CD4-positive, CD25-positive, alpha-beta regulatory T cell (primary cell): ENCODE measurements around the gene FBXO45. TPM values are rescaled to one million over a fixed set of nuclear protein-coding genes. Genes with fewer than 3 reads are reported as not detected.
"Not testable (repeated sequence)": the region's sequence is repeated elsewhere in the genome, so short reads cannot be mapped to it uniquely, and the experiment has no call there.

Source experiments
- ATAC-seq, 2 donors: fragments of 150-1000 bp; cut with Tn5 transposase; one replicate each; pipeline ENCODE4 v1.10.0; 2021; ENCODE audit warnings: low read depth in 2 of 2, moderate number of reproducible peaks in 2 of 2, moderate library complexity in 1 of 2
- DNase-seq, 3 donors: peaks; one replicate each; pipeline versions ENCODE4 v3.0.0 to v3.0.0-alpha.2; 2012 to 2022; ENCODE audit warnings: mixed read lengths in 1 of 3
- H3K27ac ChIP-seq: one replicate; pipeline ENCODE4 v1.7.0; 2013; ENCODE audit warnings: mild to moderate bottlenecking, low read length; ENCODE audit not compliant: insufficient read depth, poor library complexity, severe bottlenecking
- H3K27me3 ChIP-seq: one replicate; pipeline ENCODE4 v1.7.0; 2013; ENCODE audit warnings: low read length; ENCODE audit not compliant: control insufficient read depth, insufficient read depth
- H3K36me3 ChIP-seq: one replicate; pipeline ENCODE4 v1.7.0; 2013; ENCODE audit warnings: mild to moderate bottlenecking, low read length, moderate library complexity; ENCODE audit not compliant: control insufficient read depth, insufficient read depth
- H3K4me1 ChIP-seq: 2 replicates; pipeline ENCODE4 v1.7.0; 2013; ENCODE audit warnings: mild to moderate bottlenecking, low read length; ENCODE audit not compliant: insufficient read depth, control insufficient read depth, poor library complexity, severe bottlenecking
- H3K4me3 ChIP-seq: one replicate; pipeline ENCODE4 v1.7.0; 2013; ENCODE audit warnings: low read depth, mild to moderate bottlenecking, low read length, moderate library complexity
- H3K9me3 ChIP-seq, 2 experiments: 1 replicate in 1 of 2; 2 replicates in 1 of 2; pipeline ENCODE4 v1.7.0; 2013; ENCODE audit warnings: low read length in 2 of 2, mild to moderate bottlenecking in 1 of 2, moderate library complexity in 1 of 2; ENCODE audit not compliant: control insufficient read depth in 2 of 2
- H3K27ac Mint-ChIP-seq, 3 donors: one replicate each; pipeline ENCODE4 v1.8.0; 2020 to 2022; ENCODE audit warnings: mild to moderate bottlenecking in 3 of 3, mixed read lengths in 3 of 3, moderate library complexity in 2 of 3
- H3K27me3 Mint-ChIP-seq: one replicate; pipeline ENCODE4 v1.8.0; 2022; ENCODE audit warnings: mild to moderate bottlenecking, mixed read lengths
- H3K36me3 Mint-ChIP-seq: one replicate; pipeline ENCODE4 v1.8.0; 2020; ENCODE audit warnings: mixed read lengths
- H3K4me1 Mint-ChIP-seq, 4 donors: one replicate each; pipeline ENCODE4 v1.8.0; 2020 to 2022; ENCODE audit warnings: mixed read lengths in 4 of 4, mild to moderate bottlenecking in 1 of 4
- H3K4me3 Mint-ChIP-seq, 4 donors: one replicate each; pipeline ENCODE4 v1.8.0; 2020 to 2022; ENCODE audit warnings: mild to moderate bottlenecking in 4 of 4, mixed read lengths in 4 of 4, moderate library complexity in 3 of 4
- H3K9me3 Mint-ChIP-seq, 7 donors: one replicate each; pipeline ENCODE4 v1.8.0; 2020 to 2022; ENCODE audit warnings: mixed read lengths in 7 of 7, mild to moderate bottlenecking in 3 of 7, moderate library complexity in 2 of 7
- polyA plus RNA-seq, 4 donors: library from polyadenylated mRNA; unstranded; fragments of 300-500 nt; fragmentation: Illumina TruSeq; gene quantifications; one replicate each; pipeline ENCODE4 v1.2.3, GENCODE V29; 2021
- total RNA-seq: library from RNA; stranded (reverse); gene quantifications from one replicate; pipeline ENCODE4 v1.2.3, GENCODE V29; 2022

FBXO45 gene
- total and polyA plus RNA-seq, 5 donors from 2014 or later, result 3.2 to 9.1 (median 5.6) TPM

GRCh38 chr3:196608693-196609092 is 40.2 kb downstream of the FBXO45 start:
- Mint-ChIP-seq H3K27ac (peak overlapping the region; percentile 43 to 87 (median 86)), H3K27me3 (peaks cover 9% of the 10 kb centered on the region), H3K9me3 (no peaks in the 10 kb centered on the region), H3K4me3 (peak overlapping the region in 1 of 4 donors; percentile 19), H3K36me3 (no peaks in the 10 kb centered on the region), H3K4me1 (peaks cover 22 to 47% (median 33%) of the 10 kb centered on the region in 4 donors)
- no peak overlapping the region for H3K4me3 ChIP-seq
- H3K36me3 ChIP-seq, result no peaks in the 10 kb centered on the region
- ATAC-seq, result no peak
- H3K27me3 ChIP-seq, result no peaks in the 10 kb centered on the region
- H3K4me1 ChIP-seq, result peaks cover 37% of the 10 kb centered on the region
- H3K9me3 ChIP-seq, result no peaks in the 10 kb centered on the region
- H3K27ac ChIP-seq, result no peak overlapping the region
- DNase-seq, result no peak

DNA sequence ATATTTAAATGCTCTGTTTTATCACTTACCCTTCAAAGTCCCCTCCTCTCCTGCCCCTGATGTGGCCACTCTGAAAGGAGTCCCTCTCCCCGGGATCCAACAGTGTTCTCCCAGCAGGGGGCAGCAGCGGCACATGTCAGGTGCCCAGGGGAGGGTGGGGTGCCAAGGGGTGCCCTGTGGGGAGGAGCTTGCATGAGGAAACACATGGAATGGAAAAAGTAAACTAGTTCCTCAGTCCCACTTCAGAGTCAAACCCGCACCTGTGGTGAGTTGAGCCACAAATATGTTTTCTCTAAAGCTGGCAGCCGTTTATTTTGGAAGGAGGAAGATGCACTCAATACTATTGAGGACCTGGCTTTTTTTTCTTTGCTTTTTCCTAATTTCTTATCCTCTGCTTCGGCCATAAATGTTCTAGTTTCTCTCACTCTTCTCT is 40.9 kb downstream of the FBXO45 start:
- Histone ChIP-seq H3K4me3 (peak overlapping the region; percentile 58), H3K27ac (peak overlapping the region; percentile 52), H3K27me3 (no peaks in the 10 kb centered on the region), H3K9me3 (no peaks in the 10 kb centered on the region), H3K36me3 (no peaks in the 10 kb centered on the region), H3K4me1 (peaks cover 37% of the 10 kb centered on the region)
- ATAC-seq (peak; percentile 86 to 88), DNase-seq (peak; percentile 87 to 91 (median 88))
- Mint-ChIP-seq H3K36me3 (no peaks in the 10 kb centered on the region), H3K27ac (peak overlapping the region; percentile 31 to 87 (median 39)), H3K9me3 (no peaks in the 10 kb centered on the region), H3K27me3 (peaks cover 9% of the 10 kb centered on the region), H3K4me3 (peak overlapping the region; percentile 18 to 82 (median 64)), H3K4me1 (peaks cover 20 to 45% (median 32%) of the 10 kb centered on the region in 4 donors)

DNA sequence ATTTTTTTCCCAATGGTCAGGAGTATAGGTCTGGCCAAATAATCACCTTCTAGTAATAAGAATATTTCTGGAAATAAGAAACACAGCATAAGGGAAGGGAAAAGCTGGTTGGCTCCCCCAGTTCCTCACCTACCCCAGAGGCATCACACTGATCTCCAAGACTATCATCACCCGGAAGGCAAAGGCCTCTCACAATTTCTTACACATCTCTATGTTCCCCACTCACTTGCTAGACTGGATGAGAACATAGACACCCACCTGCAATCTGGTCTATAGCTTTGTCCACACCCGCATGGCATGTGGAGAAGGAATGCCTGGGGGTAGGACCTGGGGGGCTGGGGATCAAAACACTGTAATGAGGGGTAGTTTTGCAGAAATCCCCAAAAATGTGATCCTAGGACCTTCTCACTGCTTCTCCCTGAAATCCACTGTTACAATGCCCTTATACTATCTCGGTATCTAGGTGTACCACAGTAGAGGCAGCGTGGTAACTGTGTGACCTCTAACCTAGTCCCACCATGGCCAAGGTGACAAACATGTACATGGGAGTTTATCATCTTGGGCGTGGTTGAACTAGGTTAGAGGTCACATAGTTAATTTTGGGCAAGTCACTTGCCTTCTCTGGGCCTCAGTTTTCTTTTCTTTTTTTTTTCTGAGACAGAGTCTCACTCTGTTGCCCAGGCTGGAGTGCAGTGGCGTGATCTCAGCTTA is 41.5 kb downstream of the FBXO45 start:
- peaks cover 9% of the 10 kb centered on the region for H3K27me3 Mint-ChIP-seq

DNA sequence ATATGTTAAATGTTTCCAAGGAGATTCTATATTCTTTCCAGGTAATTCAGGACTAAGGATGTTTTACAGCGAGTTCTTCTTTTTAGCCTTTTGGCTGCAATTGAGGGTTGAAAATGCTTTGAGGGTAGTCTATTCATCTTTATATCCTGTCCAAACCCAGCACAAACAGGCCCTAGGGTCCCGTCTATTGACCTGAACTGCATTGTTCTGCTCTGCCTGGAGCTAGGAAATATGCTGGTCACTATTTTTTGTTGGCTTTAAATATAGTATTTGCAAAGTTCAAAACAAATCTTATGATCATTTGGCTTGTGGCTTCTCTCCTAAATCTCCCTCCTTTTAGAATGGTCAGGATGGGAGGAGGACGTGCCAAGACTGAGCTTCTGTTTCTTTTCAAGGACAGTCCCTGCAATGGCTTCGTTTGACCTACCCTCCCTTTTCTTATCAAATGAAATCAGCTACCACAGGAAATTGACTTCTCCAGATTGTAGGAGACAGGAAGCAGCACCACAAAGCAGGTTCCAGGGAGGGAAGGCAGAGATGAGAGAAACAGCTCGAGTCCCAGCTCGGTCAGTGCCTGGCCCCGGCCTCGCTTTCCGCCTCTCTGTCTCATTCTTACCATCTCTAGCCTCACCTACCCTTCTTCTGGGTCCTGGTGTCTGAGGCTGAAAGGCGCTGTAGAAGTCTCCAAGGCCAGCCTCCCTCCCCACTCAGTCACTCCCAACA is 43.5 kb downstream of the FBXO45 start:
- H3K27ac Mint-ChIP-seq, result peak overlapping the region; percentile 78 to 95 (median 86)
- DNase-seq, result peak in 1 of 3 donors; percentile 48
- no peaks in the 10 kb centered on the region for H3K36me3 Mint-ChIP-seq
- Histone ChIP-seq H3K27ac (peak overlapping the region; percentile 10), H3K27me3 (no peaks in the 10 kb centered on the region), H3K4me1 (peaks cover 33% of the 10 kb centered on the region), H3K36me3 (no peaks in the 10 kb centered on the region), H3K4me3 (peak overlapping the region; percentile 33), H3K9me3 (no peaks in the 10 kb centered on the region)
- H3K4me3 Mint-ChIP-seq, result peak overlapping the region; percentile 38 to 74 (median 54)
- peaks cover 14 to 43% (median 25%) of the 10 kb centered on the region in 4 donors for H3K4me1 Mint-ChIP-seq
- H3K27me3 Mint-ChIP-seq, result peaks cover 4% of the 10 kb centered on the region
- H3K9me3 Mint-ChIP-seq, result no peaks in the 10 kb centered on the region
- no peak for ATAC-seq

More for the DNA sequence above, 41.5 kb downstream of the FBXO45 start:
- Mint-ChIP-seq H3K4me1 (peaks cover 14 to 40% (median 27%) of the 10 kb centered on the region in 4 donors), H3K9me3 (no peaks in the 10 kb centered on the region), H3K4me3 (peak overlapping the region; percentile 18 to 82 (median 64)), H3K36me3 (no peaks in the 10 kb centered on the region), H3K27ac (peak overlapping the region; percentile 39 to 87 (median 46))
- H3K9me3 ChIP-seq, result no peaks in the 10 kb centered on the region
- no peaks in the 10 kb centered on the region for H3K27me3 ChIP-seq
- peak overlapping the region; percentile 52 for H3K27ac ChIP-seq
- ATAC-seq, result no peak
- H3K4me1 ChIP-seq, result peaks cover 33% of the 10 kb centered on the region
- peak overlapping the region; percentile 58 for H3K4me3 ChIP-seq
- H3K36me3 ChIP-seq, result no peaks in the 10 kb centered on the region
- peak in 1 of 3 donors; percentile 50 for DNase-seq

DNA sequence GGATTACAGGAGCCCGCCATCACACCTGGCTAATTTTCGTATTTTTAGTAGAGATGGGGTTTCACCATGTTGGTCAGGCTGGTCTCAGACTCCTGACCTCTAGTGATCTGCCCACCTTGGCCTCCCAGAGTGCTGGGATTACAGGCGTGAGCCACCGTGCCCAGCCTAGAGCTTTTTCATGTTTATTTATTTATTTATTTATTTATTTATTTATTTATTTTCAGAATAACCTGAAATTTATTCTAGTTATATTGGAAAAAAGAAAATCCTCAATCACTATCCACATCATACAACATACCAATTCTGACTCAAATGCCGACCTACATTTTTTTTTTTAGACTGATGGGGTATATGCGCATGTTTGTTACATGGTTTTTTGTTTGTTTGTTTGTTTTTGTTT is 46.8 kb downstream of the FBXO45 start:
- not testable (repeated sequence) for H3K36me3 ChIP-seq, H3K27me3 ChIP-seq, H3K9me3 ChIP-seq, DNase-seq, H3K27ac ChIP-seq, H3K4me3 Mint-ChIP-seq, H3K27ac Mint-ChIP-seq, H3K4me3 ChIP-seq, H3K27me3 Mint-ChIP-seq, ATAC-seq, H3K9me3 Mint-ChIP-seq, H3K36me3 Mint-ChIP-seq
- peaks cover 21% of the 10 kb centered on the region for H3K4me1 ChIP-seq
- peaks cover 9 to 34% (median 17%) of the 10 kb centered on the region in 4 donors for H3K4me1 Mint-ChIP-seq

DNA sequence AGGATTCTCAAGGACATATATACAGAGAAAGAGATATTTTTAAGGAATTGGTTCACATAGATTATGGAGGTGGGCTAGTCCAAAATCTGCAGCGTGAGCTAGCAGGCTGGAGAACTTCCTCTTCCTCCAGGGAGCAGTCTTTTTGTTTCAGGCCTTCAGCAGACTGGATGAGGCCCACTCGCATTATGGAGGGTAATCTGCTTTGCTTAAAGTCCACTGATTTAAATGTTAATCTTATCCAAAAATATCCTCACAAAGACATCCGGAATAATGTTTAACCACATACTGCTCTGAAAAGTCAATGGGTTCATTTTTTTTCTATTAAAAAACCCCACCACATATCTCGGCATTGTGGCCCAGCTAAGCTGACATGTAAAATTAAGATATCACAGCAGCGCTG is 48.8 kb downstream of the FBXO45 start:
- Mint-ChIP-seq H3K27me3 (no peaks in the 10 kb centered on the region), H3K9me3 (no peaks in the 10 kb centered on the region), H3K36me3 (no peaks in the 10 kb centered on the region), H3K27ac (no peak overlapping the region), H3K4me3 (no peak overlapping the region), H3K4me1 (peaks cover 3 to 27% (median 10%) of the 10 kb centered on the region in 4 donors)
- DNase-seq (no peak), ATAC-seq (no peak)
- Histone ChIP-seq H3K36me3 (no peaks in the 10 kb centered on the region), H3K9me3 (no peaks in the 10 kb centered on the region), H3K4me1 (peaks cover 5% of the 10 kb centered on the region), H3K27ac (no peak overlapping the region), H3K4me3 (no peak overlapping the region), H3K27me3 (no peaks in the 10 kb centered on the region)

DNA sequence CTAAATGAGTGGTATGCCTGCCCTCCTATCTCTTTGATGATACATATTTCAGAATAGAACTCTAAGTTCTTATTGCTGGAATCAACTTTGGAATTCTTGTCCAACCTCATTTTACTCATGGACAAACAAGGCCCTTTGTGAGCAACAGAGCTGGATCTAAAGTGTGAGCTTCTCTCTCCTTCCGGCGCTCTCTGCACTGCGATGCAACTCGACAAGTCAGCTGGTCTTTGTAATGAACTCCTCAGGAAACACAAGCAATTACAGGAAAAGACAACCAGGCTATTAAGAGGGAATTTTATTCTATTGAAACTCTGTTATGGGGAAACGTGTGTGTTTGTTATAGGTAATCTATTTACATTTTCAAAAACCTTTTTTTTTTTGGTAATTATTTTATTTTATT is 50.8 kb downstream of the FBXO45 start:
- ATAC-seq, result no peak
- H3K27me3 ChIP-seq, result no peaks in the 10 kb centered on the region
- no peaks in the 10 kb centered on the region for H3K36me3 ChIP-seq
- H3K27ac ChIP-seq, result no peak overlapping the region
- no peaks in the 10 kb centered on the region for H3K9me3 Mint-ChIP-seq
- no peaks in the 10 kb centered on the region for H3K9me3 ChIP-seq
- H3K27ac Mint-ChIP-seq, result peak overlapping the region in 1 of 3 donors; percentile 24
- H3K4me1 Mint-ChIP-seq, result peaks cover 2 to 18% (median 10%) of the 10 kb centered on the region in 4 donors
- no peak for DNase-seq
- no peaks in the 10 kb centered on the region for H3K36me3 Mint-ChIP-seq
- no peaks in the 10 kb centered on the region for H3K27me3 Mint-ChIP-seq
- H3K4me3 ChIP-seq, result no peak overlapping the region
- no peak overlapping the region for H3K4me3 Mint-ChIP-seq
- no peaks in the 10 kb centered on the region for H3K4me1 ChIP-seq
